Stimulated activated CD8-positive, alpha-beta memory T cell treated with anti-CD3 and anti-CD28 coated beads, Interleukin-15, amount 100 ng/mL, for 48 hours (primary cell): ENCODE measurements around the gene CRISPLD2.
A peak's percentile ranks its signal among the peaks of the same experiment; 100 is the strongest.

Experiments used
- DNase-seq, 2 donors: peaks; one replicate each; pipeline ENCODE4 v3.0.0-alpha.2; 2020; ENCODE audit warnings: low read depth in 2 of 2

Gene CRISPLD2

GRCh38 chr16:84819644-84820304, at the start of gene CRISPLD2:
CRISPLD2 (plus strand) TSS chr16:84819985; CDS start chr16:84838496, 18,511 bp downstream.
- peak; percentile 74 to 79 for DNase-seq

GRCh38 chr16:84773312-84773711, 46.5 kb upstream of the CRISPLD2 start:
- DNase-seq, result no peak

GRCh38 chr16:84774810-84775209, 45.0 kb upstream of the CRISPLD2 start:
- DNase-seq, result no peak

GRCh38 chr16:84775262-84775810, 44.4 kb upstream of the CRISPLD2 start:
- no peak for DNase-seq

- no peak for DNase-seq
These were observed 42.4 kb upstream of the CRISPLD2 start for GRCh38 chr16:84777435-84777834.

GRCh38 chr16:84778720-84779119, 41.1 kb upstream of the CRISPLD2 start:
- DNase-seq, result no peak

GRCh38 chr16:84780063-84780462, 39.7 kb upstream of the CRISPLD2 start:
- DNase-seq, result no peak

- DNase-seq, result no peak
These were observed 39.0 kb upstream of the CRISPLD2 start for GRCh38 chr16:84780544-84781376.

GRCh38 chr16:84782846-84783245, 36.9 kb upstream of the CRISPLD2 start:
- no peak for DNase-seq

GRCh38 chr16:84785843-84786581, 33.8 kb upstream of the CRISPLD2 start:
- no peak for DNase-seq

GRCh38 chr16:84786605-84787262, 33.1 kb upstream of the CRISPLD2 start:
- DNase-seq, result no peak

- DNase-seq, result no peak
These were observed 32.5 kb upstream of the CRISPLD2 start for GRCh38 chr16:84787263-84787622.

GRCh38 chr16:84788920-84789391, 30.8 kb upstream of the CRISPLD2 start:
- no peak for DNase-seq

- no peak for DNase-seq
These were observed 30.4 kb upstream of the CRISPLD2 start for GRCh38 chr16:84789431-84789830.

GRCh38 chr16:84790301-84790700, 29.5 kb upstream of the CRISPLD2 start:
- no peak for DNase-seq

GRCh38 chr16:84791088-84791487, 28.7 kb upstream of the CRISPLD2 start:
- DNase-seq, result no peak

- DNase-seq, result no peak
These were observed 28.3 kb upstream of the CRISPLD2 start for GRCh38 chr16:84791501-84791900.

GRCh38 chr16:84794186-84794585, 25.6 kb upstream of the CRISPLD2 start:
- DNase-seq, result no peak

- no peak for DNase-seq
These were observed 25.2 kb upstream of the CRISPLD2 start for GRCh38 chr16:84794626-84795025.

- no peak for DNase-seq
These were observed 24.3 kb upstream of the CRISPLD2 start for GRCh38 chr16:84795329-84796053.
